GM18870 (cell line): ENCODE data around the gene HMGN3.

Experiments used
- ATAC-seq: cut with Tn5 transposase; IDR thresholded peaks from one replicate; pipeline ENCODE4 v1.9.1; 2021; ENCODE audit warnings: moderate library complexity; ENCODE audit not compliant: unreplicated experiment

The HMGN3 gene

GRCh38 chr6:79233611-79234149 is 802 bp downstream of the HMGN3 start:
- peak; percentile 58 for ATAC-seq

- no peak for ATAC-seq
Measured at GRCh38 chr6:79232696-79233462, 1.6 kb downstream of the HMGN3 start.

- no peak for ATAC-seq
Measured at GRCh38 chr6:79231666-79232065, 2.8 kb downstream of the HMGN3 start.

- no peak for ATAC-seq
Measured at GRCh38 chr6:79231101-79231500, 3.4 kb downstream of the HMGN3 start.

GRCh38 chr6:79230149-79230548 is 4.3 kb downstream of the HMGN3 start:
- ATAC-seq = no peak

GRCh38 chr6:79227445-79227844 is 7.0 kb downstream of the HMGN3 start:
- ATAC-seq = no peak

GRCh38 chr6:79226660-79227059 is 7.8 kb downstream of the HMGN3 start:
- ATAC-seq = no peak

GRCh38 chr6:79225717-79226599 is 8.5 kb downstream of the HMGN3 start:
- no peak for ATAC-seq

- no peak for ATAC-seq
Measured at GRCh38 chr6:79223611-79224404, 10.7 kb downstream of the HMGN3 start.

GRCh38 chr6:79215213-79215824 is 19.2 kb downstream of the HMGN3 start:
- no peak for ATAC-seq

- ATAC-seq = no peak
Measured at GRCh38 chr6:79212859-79213258, 21.6 kb downstream of the HMGN3 start.

- no peak for ATAC-seq
Measured at GRCh38 chr6:79208816-79209215, 25.7 kb downstream of the HMGN3 start.

- ATAC-seq = no peak
Measured at GRCh38 chr6:79203753-79204253, 30.7 kb downstream of the HMGN3 start.

- ATAC-seq = no peak
Measured at GRCh38 chr6:79202556-79202955, 31.9 kb downstream of the HMGN3 start.

- ATAC-seq = no peak
Measured at GRCh38 chr6:79201983-79202382, 32.5 kb downstream of the HMGN3 start.

- no peak for ATAC-seq
Measured at GRCh38 chr6:79201143-79201542, 33.3 kb downstream of the HMGN3 start.

GRCh38 chr6:79196912-79197311 is 37.6 kb downstream of the HMGN3 start:
- no peak for ATAC-seq

- ATAC-seq = no peak
Measured at GRCh38 chr6:79193971-79194370, 40.5 kb downstream of the HMGN3 start.

- ATAC-seq = no peak
Measured at GRCh38 chr6:79189760-79190350, 44.6 kb downstream of the HMGN3 start.

- no peak for ATAC-seq
Measured at GRCh38 chr6:79188885-79189480, 45.5 kb downstream of the HMGN3 start.
